ENCODE results near the gene CIB2. TPM values are rescaled to one million over a fixed set of nuclear protein-coding genes. Genes with fewer than 3 reads are reported as not detected.

Gene CIB2
- polyA plus RNA-seq, 1 of the 3 experiments (the other 2 are of a cell fraction) = 39.6 TPM

DNA sequence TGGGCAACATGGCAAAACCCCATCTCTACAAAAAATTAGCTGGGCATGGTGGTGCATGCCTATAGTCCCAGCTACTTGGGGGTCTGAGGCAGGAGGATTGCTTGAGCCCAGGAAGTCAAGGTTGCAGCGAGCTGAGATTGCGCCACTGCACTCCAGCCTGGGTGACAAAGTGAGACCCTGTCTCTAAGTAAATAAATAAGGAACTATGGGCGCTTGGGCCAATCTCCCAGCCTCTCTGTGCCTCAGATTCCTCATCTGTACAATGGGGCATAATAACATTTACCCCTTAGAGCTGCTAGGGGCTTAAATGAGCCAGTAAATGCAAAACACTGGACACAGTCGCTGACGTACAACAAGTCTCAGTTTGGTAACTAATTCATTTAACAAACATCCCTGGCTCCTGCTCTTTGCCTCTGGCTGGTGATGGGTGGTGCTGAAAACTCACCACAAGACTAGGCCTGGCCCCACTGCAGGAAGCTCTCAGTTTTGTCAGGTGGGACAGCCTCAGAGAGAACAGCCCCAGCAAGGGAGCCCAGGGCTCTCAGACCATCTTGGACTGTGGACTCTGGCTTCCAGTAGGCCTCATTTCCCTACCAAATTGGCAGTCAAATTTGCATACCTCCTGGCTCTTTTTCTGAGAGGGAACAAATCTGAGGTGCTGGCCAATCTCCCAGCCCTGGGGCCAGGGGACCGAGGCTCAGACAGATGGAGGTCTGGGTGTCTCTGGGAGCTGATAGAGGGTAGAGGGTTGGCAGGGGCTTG, 47.4 kb downstream of the CIB2 start:
- no peak overlapping the region for H3K9ac ChIP-seq
- TF ChIP-seq TCF12 (IDR thresholded peaks at IDR 0.05) (no peak), GABPA (IDR thresholded peaks at IDR 0.05; ENCODE audit: low read depth) (no peak), MEF2A (IDR thresholded peaks at IDR 0.05; ENCODE audit: borderline replicate concordance, low read depth) (no peak)
- TF ChIP-seq, protein P1, sequence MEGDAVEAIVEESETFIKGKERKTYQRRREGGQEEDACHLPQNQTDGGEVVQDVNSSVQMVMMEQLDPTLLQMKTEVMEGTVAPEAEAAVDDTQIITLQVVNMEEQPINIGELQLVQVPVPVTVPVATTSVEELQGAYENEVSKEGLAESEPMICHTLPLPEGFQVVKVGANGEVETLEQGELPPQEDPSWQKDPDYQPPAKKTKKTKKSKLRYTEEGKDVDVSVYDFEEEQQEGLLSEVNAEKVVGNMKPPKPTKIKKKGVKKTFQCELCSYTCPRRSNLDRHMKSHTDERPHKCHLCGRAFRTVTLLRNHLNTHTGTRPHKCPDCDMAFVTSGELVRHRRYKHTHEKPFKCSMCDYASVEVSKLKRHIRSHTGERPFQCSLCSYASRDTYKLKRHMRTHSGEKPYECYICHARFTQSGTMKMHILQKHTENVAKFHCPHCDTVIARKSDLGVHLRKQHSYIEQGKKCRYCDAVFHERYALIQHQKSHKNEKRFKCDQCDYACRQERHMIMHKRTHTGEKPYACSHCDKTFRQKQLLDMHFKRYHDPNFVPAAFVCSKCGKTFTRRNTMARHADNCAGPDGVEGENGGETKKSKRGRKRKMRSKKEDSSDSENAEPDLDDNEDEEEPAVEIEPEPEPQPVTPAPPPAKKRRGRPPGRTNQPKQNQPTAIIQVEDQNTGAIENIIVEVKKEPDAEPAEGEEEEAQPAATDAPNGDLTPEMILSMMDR (IDR thresholded peaks at IDR 0.05) = no peak
- H3K4me2 ChIP-seq = no peak overlapping the region
- CTCF ChIA-PET = interaction anchor here (0.8 to 2.2 kb wide), 6 partner anchors 8 to 234 kb away, joined by 3 to 7 read pairs (median 5); partner anchors contain the start of gene SH2D7
- no peaks in the 10 kb centered on the region for H3K9me3 ChIP-seq
- no peak overlapping the region for H2AFZ ChIP-seq (ENCODE audit: low read depth)
- POLR2A ChIA-PET = interaction anchor here (1.4 kb wide), 1 partner anchor 16 kb away, joined by 3 read pairs; no protein-coding TSS in a partner anchor
- no peaks in the 10 kb centered on the region for H3K36me3 ChIP-seq (replicated peaks in 1 of 2; ENCODE audit: control insufficient read depth in 1 of 2, insufficient read depth in 2 of 2, low read length in 1 of 2)
- H3F3A ChIP-seq (replicated peaks; ENCODE audit: insufficient read depth) = no peaks in the 10 kb centered on the region
- peaks cover 13 to 20% of the 10 kb centered on the region in 2 experiments; a peak in 3 of 4 replicates for H3K4me1 ChIP-seq (ENCODE audit: control insufficient read depth in 1 of 2, insufficient read depth in 2 of 2, low read depth in 1 of 2, low read length in 1 of 2)
- H3K27ac ChIP-seq (ENCODE audit: low read depth in 2 of 2, low read length in 1 of 2) = peak overlapping the region in 1 of 2 experiments; percentile 6; a peak in 1 of 4 replicates
- H3K4me3 ChIP-seq (ENCODE audit: low read depth in 2 of 2, low read length in 1 of 2) = no peak overlapping the region
- no peaks in the 10 kb centered on the region for H3K9me2 ChIP-seq
- H3K27me3 ChIP-seq (ENCODE audit: insufficient read depth) = no peaks in the 10 kb centered on the region
- no peaks in the 10 kb centered on the region for H3K79me2 ChIP-seq (ENCODE audit: insufficient read depth)
- 83% methylated on average over 3 of the region's 6 CpGs for WGBS (ENCODE audit: low lambda C conversion rate)
- peak; percentile 45 for DNase-seq
- no peaks in the 10 kb centered on the region for H4K20me1 ChIP-seq (ENCODE audit: insufficient read depth)

DNA sequence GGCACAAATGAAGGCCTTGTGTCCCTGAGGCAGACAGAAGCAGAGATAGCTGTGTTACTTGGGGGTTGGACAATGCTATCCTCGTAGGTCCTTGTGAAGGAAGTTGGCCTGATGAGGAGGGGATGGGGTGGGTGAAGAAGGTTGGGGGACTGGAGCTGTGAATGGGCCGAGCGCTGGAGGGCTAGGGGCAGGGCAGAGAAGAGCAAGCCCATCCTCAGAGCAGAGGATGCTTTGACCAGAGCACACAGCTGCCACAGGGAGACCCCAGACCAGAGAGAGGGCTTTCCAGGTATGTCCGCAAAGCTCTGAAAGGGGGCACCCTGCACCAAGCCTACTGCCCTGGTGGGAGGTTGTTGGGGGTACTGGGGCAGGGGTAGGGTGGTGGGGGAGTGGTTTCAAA, 48.1 kb downstream of the CIB2 start:
- Histone ChIP-seq H3K9ac (no peak overlapping the region), H3F3A (replicated peaks; ENCODE audit: insufficient read depth) (peaks cover 1% of the 10 kb centered on the region), H3K36me3 (replicated peaks in 1 of 2; ENCODE audit: control insufficient read depth in 1 of 2, insufficient read depth in 2 of 2, low read length in 1 of 2) (no peaks in the 10 kb centered on the region), H3K4me2 (no peak overlapping the region), H3K4me3 (ENCODE audit: low read depth in 2 of 2, low read length in 1 of 2) (no peak overlapping the region), H4K20me1 (ENCODE audit: insufficient read depth) (no peaks in the 10 kb centered on the region), H3K9me3 (no peaks in the 10 kb centered on the region), H2AFZ (ENCODE audit: low read depth) (no peak overlapping the region), H3K4me1 (ENCODE audit: control insufficient read depth in 1 of 2, insufficient read depth in 2 of 2, low read depth in 1 of 2, low read length in 1 of 2) (peaks cover 13 to 20% of the 10 kb centered on the region in 2 experiments; a peak in 3 of 4 replicates), H3K9me2 (no peaks in the 10 kb centered on the region), H3K27ac (ENCODE audit: low read depth in 2 of 2, low read length in 1 of 2) (no peak overlapping the region), H3K79me2 (ENCODE audit: insufficient read depth) (no peaks in the 10 kb centered on the region), H3K27me3 (ENCODE audit: insufficient read depth) (no peaks in the 10 kb centered on the region)
- WGBS (ENCODE audit: low lambda C conversion rate) = 88% methylated on average over 4 of the region's 4 CpGs
- POLR2A ChIA-PET = interaction anchor here (1.4 kb wide), 1 partner anchor 16 kb away, joined by 3 read pairs; no protein-coding TSS in a partner anchor
- no peak for DNase-seq
- TF ChIP-seq RAD21 (IDR thresholded peaks at IDR 0.05; ENCODE audit: low read length) (no peak), FOXJ3 (CRISPR knock-in tag; IDR thresholded peaks at IDR 0.05) (no peak), JUND (IDR thresholded peaks at IDR 0.05) (no peak), RCOR1 (IDR thresholded peaks at IDR 0.05; ENCODE audit: low read length) (no peak), SMC3 (IDR thresholded peaks at IDR 0.05; ENCODE audit: low read depth, low read length) (no peak), GABPA (IDR thresholded peaks at IDR 0.05; ENCODE audit: low read depth) (no peak), TAF1 (IDR thresholded peaks at IDR 0.05; ENCODE audit: borderline replicate concordance, low read depth, low read length) (no peak)
- TF ChIP-seq, protein P2, sequence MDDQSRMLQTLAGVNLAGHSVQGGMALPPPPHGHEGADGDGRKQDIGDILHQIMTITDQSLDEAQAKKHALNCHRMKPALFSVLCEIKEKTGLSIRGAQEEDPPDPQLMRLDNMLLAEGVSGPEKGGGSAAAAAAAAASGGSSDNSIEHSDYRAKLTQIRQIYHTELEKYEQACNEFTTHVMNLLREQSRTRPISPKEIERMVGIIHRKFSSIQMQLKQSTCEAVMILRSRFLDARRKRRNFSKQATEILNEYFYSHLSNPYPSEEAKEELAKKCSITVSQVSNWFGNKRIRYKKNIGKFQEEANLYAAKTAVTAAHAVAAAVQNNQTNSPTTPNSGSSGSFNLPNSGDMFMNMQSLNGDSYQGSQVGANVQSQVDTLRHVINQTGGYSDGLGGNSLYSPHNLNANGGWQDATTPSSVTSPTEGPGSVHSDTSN (IDR thresholded peaks at IDR 0.05) = no peak
- TF ChIP-seq, protein P3, sequence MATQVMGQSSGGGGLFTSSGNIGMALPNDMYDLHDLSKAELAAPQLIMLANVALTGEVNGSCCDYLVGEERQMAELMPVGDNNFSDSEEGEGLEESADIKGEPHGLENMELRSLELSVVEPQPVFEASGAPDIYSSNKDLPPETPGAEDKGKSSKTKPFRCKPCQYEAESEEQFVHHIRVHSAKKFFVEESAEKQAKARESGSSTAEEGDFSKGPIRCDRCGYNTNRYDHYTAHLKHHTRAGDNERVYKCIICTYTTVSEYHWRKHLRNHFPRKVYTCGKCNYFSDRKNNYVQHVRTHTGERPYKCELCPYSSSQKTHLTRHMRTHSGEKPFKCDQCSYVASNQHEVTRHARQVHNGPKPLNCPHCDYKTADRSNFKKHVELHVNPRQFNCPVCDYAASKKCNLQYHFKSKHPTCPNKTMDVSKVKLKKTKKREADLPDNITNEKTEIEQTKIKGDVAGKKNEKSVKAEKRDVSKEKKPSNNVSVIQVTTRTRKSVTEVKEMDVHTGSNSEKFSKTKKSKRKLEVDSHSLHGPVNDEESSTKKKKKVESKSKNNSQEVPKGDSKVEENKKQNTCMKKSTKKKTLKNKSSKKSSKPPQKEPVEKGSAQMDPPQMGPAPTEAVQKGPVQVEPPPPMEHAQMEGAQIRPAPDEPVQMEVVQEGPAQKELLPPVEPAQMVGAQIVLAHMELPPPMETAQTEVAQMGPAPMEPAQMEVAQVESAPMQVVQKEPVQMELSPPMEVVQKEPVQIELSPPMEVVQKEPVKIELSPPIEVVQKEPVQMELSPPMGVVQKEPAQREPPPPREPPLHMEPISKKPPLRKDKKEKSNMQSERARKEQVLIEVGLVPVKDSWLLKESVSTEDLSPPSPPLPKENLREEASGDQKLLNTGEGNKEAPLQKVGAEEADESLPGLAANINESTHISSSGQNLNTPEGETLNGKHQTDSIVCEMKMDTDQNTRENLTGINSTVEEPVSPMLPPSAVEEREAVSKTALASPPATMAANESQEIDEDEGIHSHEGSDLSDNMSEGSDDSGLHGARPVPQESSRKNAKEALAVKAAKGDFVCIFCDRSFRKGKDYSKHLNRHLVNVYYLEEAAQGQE (IDR thresholded peaks at IDR 0.05; ENCODE audit: low read depth, low read length) = no peak
- TF ChIP-seq, protein P1 (IDR thresholded peaks at IDR 0.05) = no peak
- CTCF ChIA-PET = interaction anchor here (0.8 to 2.2 kb wide), 6 partner anchors 9 to 234 kb away, joined by 3 to 7 read pairs (median 5); partner anchors contain the start of gene SH2D7
